HG03139 (cell line): ENCODE data around the gene C6orf118.

ENCODE experiments used
- ATAC-seq: cut with Tn5 transposase; IDR thresholded peaks from one replicate; pipeline ENCODE4 v1.9.1; 2021; ENCODE audit not compliant: unreplicated experiment

Gene C6orf118

GRCh38 chr6:165244524-165245247 is 64.7 kb downstream of the C6orf118 start:
- ATAC-seq, result no peak

GRCh38 chr6:165243801-165244200 is 65.6 kb downstream of the C6orf118 start:
- ATAC-seq, result no peak

- ATAC-seq, result no peak
Measured at GRCh38 chr6:165236326-165236725, 73.1 kb downstream of the C6orf118 start.

GRCh38 chr6:165232731-165233488 is 76.5 kb downstream of the C6orf118 start:
- no peak for ATAC-seq

GRCh38 chr6:165231581-165232561 is 77.5 kb downstream of the C6orf118 start:
- no peak for ATAC-seq

- ATAC-seq, result no peak
Measured at GRCh38 chr6:165231177-165231576, 78.2 kb downstream of the C6orf118 start.
